Measurements from ENCODE around the gene TBC1D22A.

The TBC1D22A gene

DNA sequence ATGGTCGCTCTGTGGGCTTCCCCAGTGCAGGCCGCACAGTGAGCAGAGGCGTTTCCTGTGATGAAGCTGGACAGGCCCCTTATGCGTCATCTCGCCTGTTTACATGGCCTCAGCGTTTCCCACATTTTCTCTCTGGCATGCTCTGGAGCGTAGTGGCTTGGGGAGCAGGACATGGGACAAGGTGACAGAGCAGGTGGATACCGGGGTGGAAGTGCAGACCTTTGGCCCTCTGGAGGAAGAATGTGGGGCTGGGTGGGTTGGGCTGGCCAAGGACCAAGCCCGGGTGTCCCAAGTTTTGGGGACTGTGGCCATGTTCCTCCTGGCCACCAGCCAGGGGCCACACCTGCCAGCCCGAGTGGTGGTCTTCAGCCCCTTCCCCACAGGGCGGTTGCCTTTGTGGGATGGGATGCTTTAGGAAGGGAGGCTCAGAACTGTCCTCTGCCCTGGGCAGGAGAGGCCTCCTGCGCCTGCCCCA lies 446.6 kb downstream of the TBC1D22A start:
- no peak for DNase-seq

GRCh38 chr22:47209547-47210023 lies 447.1 kb downstream of the TBC1D22A start:
- no peak for DNase-seq

- DNase-seq: no peak
Observed at GRCh38 chr22:47210112-47210657, 447.7 kb downstream of the TBC1D22A start.

- DNase-seq: no peak
Observed at GRCh38 chr22:47210686-47211085, 448.2 kb downstream of the TBC1D22A start.

GRCh38 chr22:47213571-47214230 lies 451.3 kb downstream of the TBC1D22A start:
- DNase-seq: peak; percentile 19 to 31

DNA sequence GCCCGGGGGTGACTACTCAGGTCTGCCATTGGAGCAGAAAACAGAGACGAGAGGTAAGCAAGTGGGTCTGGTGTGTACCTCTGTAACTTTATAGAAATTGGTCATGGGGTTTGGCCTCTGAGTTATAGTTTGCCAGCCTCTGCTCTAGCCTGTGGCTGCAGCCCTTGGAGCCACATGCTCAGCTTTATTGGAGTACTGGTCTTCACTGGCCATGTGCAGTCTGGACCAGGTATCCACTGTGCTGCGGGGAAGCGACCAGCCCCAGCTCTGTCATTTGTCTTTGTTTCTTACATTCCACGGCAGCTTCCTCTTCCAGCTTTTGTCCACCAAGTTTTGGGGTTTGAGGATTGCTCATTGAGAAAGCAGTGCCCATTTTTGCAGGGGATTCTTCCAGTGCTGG lies 453.4 kb downstream of the TBC1D22A start:
- DNase-seq: no peak

GRCh38 chr22:47218671-47219070 lies 456.2 kb downstream of the TBC1D22A start:
- no peak for DNase-seq

GRCh38 chr22:47219789-47220188 lies 457.3 kb downstream of the TBC1D22A start:
- no peak for DNase-seq

- DNase-seq: no peak
Observed at GRCh38 chr22:47220752-47221151, 458.3 kb downstream of the TBC1D22A start.

- no peak for DNase-seq
Observed at GRCh38 chr22:47221840-47222615, 459.6 kb downstream of the TBC1D22A start.

All from CD4-positive, alpha-beta T cell treated with Interferon alpha-2 for 1 hour (primary cell).